Stimulated activated CD8-positive, alpha-beta memory T cell treated with anti-CD3 and anti-CD28 coated beads, Interleukin-15, amount 100 ng/mL, for 4 hours (primary cell): Measurements from ENCODE around the gene TET3.

Experiments
- DNase-seq, 2 donors: peaks; one replicate each; pipeline ENCODE4 v3.0.0-alpha.2; 2020; ENCODE audit warnings: low read depth in 2 of 2

The TET3 gene

DNA sequence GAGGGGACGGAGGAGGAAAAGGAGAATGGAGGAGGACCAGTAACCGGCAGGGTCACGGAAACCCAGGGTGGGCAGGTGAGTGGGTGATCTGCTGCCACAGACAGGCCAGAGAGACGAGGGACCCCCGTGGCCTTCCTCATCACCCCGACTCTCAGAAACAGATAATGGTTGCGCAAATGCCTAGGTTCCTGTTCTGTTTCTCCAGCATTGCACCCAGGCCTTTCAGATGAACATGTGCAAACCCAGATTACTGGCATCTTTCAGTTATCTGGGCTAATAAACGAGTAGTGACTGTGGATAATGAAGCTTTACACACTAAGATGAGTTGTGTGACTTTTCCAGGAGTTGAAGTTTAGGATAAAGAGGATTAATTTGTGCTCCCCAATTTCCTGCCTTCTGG is 46.5 kb downstream of the TET3 start:
- no peak for DNase-seq

GRCh38 chr2:74031959-74032287 is 47.2 kb downstream of the TET3 start:
- DNase-seq: no peak

- no peak for DNase-seq
These were observed 48.7 kb downstream of the TET3 start for GRCh38 chr2:74033375-74033774.
